GM21367 (cell line): Measurements from ENCODE around the gene SYNE2.

Experiments
- ATAC-seq: cut with Tn5 transposase; IDR thresholded peaks from one replicate; pipeline ENCODE4 v1.9.1; 2021; ENCODE audit not compliant: unreplicated experiment

The SYNE2 gene

GRCh38 chr14:64213853-64214570, 361.2 kb downstream of the SYNE2 start:
- no peak for ATAC-seq

DNA sequence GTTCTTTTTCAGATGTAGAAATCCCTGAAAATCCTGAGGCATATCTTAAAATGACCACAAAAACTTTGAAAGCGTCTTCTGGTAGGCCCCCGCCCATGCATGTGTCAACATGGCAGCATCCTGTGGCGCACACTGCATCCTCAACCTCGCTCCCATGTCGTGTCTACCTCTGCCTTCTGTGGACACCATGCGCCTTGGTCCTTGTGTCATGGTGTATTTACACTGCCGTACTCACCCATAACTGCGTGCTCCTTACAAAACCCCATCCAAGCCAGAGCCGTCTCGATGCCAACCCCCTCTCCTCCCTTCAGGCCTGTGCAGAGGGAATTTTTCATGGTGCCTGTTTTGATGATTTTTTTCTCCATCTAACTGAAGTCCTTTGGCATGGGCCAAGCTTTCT, 362.5 kb downstream of the SYNE2 start:
- ATAC-seq = no peak

- no peak for ATAC-seq
These were observed 363.2 kb downstream of the SYNE2 start for GRCh38 chr14:64215978-64216377.

DNA sequence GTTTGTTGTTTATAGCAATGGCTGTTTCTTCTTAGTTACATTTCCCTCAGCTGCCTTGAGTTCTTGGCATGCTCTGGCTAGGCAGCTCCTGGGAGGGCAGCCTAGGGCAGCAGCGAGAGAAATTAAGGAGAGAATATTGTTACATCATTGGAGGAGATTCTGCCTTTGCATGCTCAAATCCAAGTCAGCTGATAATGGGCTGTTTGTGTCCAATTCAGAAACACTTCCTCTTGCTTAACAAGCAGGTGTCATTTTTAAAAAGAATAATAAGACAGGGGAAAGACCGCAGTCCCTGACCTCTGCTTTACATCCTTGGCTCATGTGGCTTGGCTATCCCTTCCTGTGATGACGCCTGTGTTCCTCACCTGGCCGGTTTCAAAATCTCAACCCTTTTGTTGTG, 364.5 kb downstream of the SYNE2 start:
- ATAC-seq = no peak

DNA sequence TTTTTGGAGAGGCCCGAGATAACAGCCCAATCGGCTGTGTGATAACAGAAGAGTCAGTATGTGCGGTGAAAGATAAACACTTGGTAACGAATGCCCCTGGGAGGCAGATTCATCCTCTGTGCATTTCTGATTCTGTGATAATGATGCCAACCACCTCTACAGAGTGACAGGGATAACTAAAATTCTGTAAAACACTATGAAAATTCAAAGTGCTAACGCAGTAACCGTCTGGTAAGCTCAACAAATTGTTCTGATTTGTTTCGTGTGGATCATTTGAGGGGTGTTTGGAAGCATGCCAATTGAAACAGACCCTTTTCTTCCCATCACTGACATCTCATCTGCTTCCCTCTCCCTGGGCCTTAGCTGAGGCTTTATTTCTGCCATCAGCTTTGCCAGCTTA, 365.0 kb downstream of the SYNE2 start:
- ATAC-seq = no peak

DNA sequence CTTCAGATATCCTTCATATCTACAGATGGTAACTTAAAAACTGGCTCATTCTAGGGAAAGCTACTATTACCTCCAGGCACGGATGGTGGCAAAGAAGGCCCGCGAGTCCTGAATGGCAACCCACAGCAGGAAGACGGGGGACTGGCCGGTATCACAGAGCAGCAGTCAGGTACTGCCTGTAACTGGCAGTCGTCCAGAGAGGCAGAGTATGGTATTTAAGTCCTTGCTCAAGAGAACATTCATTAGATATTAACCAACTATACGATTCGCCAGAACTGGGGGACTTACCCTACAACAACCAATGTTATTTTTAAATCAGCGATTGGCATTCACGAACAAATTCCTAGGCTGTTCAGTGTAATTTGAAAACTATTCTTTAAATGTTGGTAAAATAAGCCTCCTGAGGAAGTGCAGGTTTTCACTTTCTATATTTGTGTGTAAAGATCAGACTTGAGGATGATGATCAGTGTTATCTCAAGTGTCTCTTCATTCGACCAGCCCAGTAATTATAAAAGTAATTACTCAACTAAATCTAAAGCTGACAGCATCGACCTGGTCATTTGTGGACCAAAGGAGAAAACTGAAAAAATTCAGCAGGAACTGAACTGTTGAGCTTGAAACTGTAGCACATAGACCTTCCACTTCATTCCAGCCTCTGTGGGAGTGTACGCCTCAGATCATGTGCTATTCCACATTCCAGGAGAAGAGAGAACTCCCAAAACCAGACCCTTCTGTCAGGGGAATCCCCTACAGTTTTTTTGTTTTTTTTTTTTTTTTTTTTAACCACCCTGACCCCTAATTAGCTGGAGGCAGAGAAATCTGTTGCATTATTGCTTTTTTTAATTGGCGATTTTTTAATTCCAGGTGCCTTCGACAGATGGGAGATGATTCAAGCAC, 365.8 kb downstream of the SYNE2 start:
- ATAC-seq = no peak

DNA sequence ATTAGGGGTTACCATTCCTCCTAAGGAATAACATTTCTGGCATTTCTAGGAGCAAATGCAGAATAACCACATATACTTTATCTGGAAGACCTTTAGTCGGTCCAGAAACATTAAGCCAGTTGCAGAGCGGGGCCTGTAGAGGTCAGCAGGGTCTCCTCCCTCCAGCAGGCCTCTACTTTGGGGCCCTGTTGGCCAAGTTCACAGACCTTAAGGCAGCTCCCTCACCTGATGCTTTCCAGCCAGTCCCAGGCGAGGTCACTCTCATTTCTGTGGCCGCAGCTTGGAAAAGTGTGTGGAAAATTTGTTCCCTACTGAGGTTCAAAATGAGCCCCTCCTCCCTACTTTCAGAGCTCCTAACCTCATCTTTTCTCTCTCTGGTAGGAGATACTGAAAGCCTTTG, 367.3 kb downstream of the SYNE2 start:
- no peak for ATAC-seq

DNA sequence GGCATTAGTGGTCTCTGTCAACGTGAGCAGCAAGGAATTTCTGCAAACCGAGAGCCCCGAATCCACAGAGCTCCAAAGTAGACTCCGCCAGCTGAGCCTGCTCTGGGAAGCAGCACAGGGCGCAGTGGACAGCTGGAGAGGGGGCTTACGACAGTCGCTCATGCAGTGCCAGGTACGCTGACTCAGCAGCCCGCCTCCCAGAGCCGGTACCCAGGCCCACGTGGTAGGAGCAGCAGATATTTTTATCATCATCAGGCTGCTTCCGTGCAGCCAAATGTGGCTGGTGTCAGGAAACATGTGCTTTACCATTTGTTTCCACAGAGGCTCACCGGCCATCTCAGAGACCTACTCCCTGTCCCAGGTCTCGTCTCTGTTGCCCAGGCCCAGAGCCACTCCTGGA, 367.7 kb downstream of the SYNE2 start:
- ATAC-seq = no peak

GRCh38 chr14:64221391-64222003, 368.7 kb downstream of the SYNE2 start:
- ATAC-seq = no peak

- no peak for ATAC-seq
These were observed 372.4 kb downstream of the SYNE2 start for GRCh38 chr14:64225151-64225757.

GRCh38 chr14:64227856-64228255, 375.1 kb downstream of the SYNE2 start:
- ATAC-seq = no peak

DNA sequence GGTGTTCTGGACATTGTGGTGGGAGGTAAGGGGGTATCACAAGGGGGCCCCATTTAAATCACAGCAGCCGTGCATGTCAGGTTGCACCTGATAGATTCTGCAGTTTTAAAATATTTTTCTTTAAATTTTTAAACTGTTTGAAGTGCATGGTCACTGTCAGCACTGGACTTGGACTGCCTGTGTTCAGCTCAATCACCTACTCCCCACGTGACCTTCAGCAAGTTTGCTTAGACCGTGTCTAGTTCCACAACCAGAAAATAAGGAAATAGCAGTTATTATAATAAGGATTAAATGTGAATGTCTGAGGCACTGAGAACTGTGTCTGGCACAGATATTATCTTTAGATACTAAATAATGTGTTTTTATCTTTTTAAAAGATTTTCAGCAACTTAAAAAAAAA, 376.7 kb downstream of the SYNE2 start:
- no peak for ATAC-seq

- ATAC-seq = peak; percentile 38
These were observed 379.5 kb downstream of the SYNE2 start for GRCh38 chr14:64232095-64232838.

DNA sequence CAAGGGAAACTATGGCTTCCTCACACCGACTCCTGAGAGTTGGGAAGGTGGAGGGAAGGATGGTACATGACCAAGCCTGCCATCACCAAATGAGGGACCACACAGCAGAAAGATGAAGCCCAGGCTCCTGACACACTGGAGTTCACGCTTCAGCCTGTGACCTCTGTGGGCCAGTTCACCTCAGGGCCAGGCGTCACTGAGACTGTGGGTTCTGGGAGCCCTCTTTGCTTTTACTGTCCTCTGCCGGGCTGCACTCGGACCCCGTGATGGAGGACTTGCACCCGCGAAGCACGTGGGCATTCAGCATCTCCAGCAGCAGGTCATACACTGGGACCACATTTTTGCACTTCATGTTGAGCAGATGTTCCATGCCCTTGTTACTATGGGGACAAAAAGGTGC, 380.1 kb downstream of the SYNE2 start:
- no peak for ATAC-seq

DNA sequence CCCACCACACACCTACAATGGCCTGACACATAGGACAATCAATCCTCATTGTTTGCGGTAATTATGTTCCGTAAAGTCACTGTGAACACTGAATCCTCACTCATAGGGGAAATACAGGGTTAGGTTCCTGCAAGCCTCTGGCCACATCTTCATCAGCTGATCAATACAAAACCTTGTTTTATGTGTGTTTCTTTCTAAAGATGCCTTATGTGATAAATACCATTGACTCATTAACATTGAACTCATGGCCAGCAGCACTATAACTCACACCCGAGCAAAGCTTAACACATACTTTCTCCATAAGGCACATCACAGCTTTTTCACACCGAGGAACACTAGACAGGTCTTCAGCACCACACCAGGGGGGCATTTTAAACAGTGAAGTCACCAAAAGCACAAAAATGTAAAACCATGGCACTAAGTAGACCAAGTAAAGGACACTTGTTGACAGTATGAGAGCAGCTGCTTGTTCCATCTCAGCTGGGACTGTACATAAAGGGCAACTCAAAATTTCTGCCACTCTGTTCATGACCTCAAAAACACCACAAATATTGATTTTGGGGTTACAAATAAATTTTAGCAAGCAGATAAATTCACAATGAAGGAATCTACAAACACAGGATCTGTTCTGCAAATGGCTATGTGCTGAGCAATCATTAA, 380.9 kb downstream of the SYNE2 start:
- ATAC-seq = no peak

DNA sequence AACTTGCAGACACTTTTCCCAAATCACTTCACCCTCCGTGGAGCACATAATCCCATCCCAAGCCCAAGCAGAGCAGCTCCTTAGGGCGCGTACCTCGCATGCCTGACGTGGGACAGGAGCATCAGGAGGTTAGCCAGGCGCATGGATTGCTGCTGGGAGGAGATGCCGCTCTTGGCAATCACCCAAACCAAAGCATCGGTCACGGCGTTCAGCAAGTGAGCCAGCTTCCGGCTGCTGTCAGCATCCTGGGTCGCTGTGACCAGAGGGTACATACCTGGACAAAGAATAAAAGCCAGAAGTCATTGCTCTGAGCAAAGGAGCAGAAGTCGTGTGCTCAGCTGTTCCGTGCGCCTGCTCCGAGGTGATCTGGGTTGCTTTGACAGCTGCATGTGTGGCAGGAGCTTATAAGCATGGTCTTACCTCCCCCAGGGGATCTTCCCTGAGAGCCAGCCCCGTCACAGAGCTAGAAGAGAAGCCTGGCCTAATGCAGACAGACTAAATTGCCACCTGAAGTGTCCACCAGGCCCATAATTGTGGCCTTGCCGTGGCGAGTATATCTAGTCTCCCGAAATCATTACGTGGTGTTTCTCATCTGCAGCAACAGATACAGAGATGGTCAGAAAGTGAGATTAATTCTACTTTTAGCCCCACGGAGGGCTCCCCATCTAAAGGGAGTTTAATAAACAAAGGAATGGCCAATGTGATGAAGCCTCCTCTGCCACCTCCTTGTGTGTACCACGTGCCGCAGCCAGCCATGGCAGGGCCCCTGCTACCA, 382.3 kb downstream of the SYNE2 start:
- ATAC-seq = no peak

- peak; percentile 59 for ATAC-seq
These were observed 383.1 kb downstream of the SYNE2 start for GRCh38 chr14:64235652-64236640.

DNA sequence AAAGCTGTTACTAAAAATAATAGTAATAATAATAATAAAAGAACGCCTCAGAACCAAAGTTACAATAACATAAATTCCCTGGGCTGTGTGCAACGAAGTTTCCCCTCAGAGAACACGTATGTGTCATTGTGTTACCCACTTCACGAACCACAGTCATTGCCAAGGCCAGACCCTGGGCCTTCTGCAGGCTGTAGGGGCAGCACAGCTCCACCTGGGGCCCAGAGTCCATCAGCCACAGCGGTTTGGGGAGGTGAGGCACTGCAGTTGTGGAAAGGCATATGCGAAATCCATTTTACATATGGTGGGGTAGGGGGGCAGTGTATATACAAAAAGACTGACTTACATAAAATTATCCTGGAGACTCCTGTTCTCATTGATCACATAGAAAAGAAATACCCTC, 385.2 kb downstream of the SYNE2 start:
- ATAC-seq = no peak
